ENCODE data around the gene QRICH2.
A peak's percentile ranks its signal among the peaks of the same experiment; 100 is the strongest.
"Not testable (repeated sequence)": the region's sequence is repeated elsewhere in the genome, so short reads cannot be mapped to it uniquely, and the experiment has no call there.

Gene QRICH2

GRCh38 chr17:76265624-76266243 is 42.3 kb downstream of the QRICH2 start:
- DNase-seq: no peak

- peak; percentile 97 for DNase-seq
Observed at GRCh38 chr17:76264755-76265623, 43.1 kb downstream of the QRICH2 start, which contains the start of gene UBALD2. UBALD2 (plus strand) TSS chr17:76265348; CDS start chr17:76265506, 158 bp downstream.

GRCh38 chr17:76264425-76264754 is 43.7 kb downstream of the QRICH2 start:
- DNase-seq: no peak

GRCh38 chr17:76263896-76264295 is 44.2 kb downstream of the QRICH2 start:
- no peak for DNase-seq

GRCh38 chr17:76262732-76263344 is 45.2 kb downstream of the QRICH2 start:
- DNase-seq: peak; percentile 76

GRCh38 chr17:76261421-76262215 is 46.5 kb downstream of the QRICH2 start:
- no peak for DNase-seq

GRCh38 chr17:76260669-76261068 is 47.4 kb downstream of the QRICH2 start:
- no peak for DNase-seq

GRCh38 chr17:76260220-76260619 is 47.9 kb downstream of the QRICH2 start:
- no peak for DNase-seq

- DNase-seq: not testable (repeated sequence)
Observed at GRCh38 chr17:76256430-76257050, 51.5 kb downstream of the QRICH2 start.

GRCh38 chr17:76255801-76256429 is 52.2 kb downstream of the QRICH2 start:
- no peak for DNase-seq

- DNase-seq: no peak
Observed at GRCh38 chr17:76254275-76254674, 53.8 kb downstream of the QRICH2 start.

- no peak for DNase-seq
Observed at GRCh38 chr17:76253841-76254240, 54.2 kb downstream of the QRICH2 start.

- not testable (repeated sequence) for DNase-seq
Observed at GRCh38 chr17:76252967-76253766, 54.9 kb downstream of the QRICH2 start.

GRCh38 chr17:76252040-76252954 is 55.8 kb downstream of the QRICH2 start:
- peak; percentile 73 for DNase-seq

GRCh38 chr17:76251478-76252039 is 56.5 kb downstream of the QRICH2 start:
- DNase-seq: no peak

GRCh38 chr17:76250141-76250540 is 57.9 kb downstream of the QRICH2 start:
- DNase-seq: no peak

- DNase-seq: no peak
Observed at GRCh38 chr17:76248013-76248782, 59.9 kb downstream of the QRICH2 start.

- no peak for DNase-seq
Observed at GRCh38 chr17:76247304-76247703, 60.8 kb downstream of the QRICH2 start.
